GM12864 (cell line): ENCODE data around the gene IRF2.

Experiments used
- DNase-seq: peaks from one replicate; pipeline ENCODE4 v3.0.0-alpha.2; 2011; ENCODE audit warnings: low read depth
- H3K4me3 ChIP-seq: 2 replicates; pipeline ENCODE4 v1.5.1; 2011; ENCODE audit warnings: mild to moderate bottlenecking, low read depth, low read length, control low read depth
- CTCF ChIP-seq: IDR thresholded peaks from 2 replicates; pipeline ENCODE4 v1.5.1; 2011; ENCODE audit warnings: low read depth, mild to moderate bottlenecking, moderate library complexity, low read length, control low read depth, inconsistent platforms; ENCODE audit errors: missing control alignments

IRF2 gene

GRCh38 chr4:184506527-184507121 lies 32.3 kb upstream of the IRF2 start:
- DNase-seq = peak; percentile 87
- peak; percentile 68 for TF ChIP-seq CTCF
- no peak overlapping the region; the same call in 1 of the 2 replicates for H3K4me3 ChIP-seq

GRCh38 chr4:184504385-184504784 lies 30.0 kb upstream of the IRF2 start:
- no peak overlapping the region for H3K4me3 ChIP-seq
- DNase-seq = no peak
- no peak for TF ChIP-seq CTCF

- no peak overlapping the region for H3K4me3 ChIP-seq
- TF ChIP-seq CTCF = no peak
- DNase-seq = no peak
Observed at GRCh38 chr4:184503869-184504300, 29.5 kb upstream of the IRF2 start.

- no peak for DNase-seq
- TF ChIP-seq CTCF = no peak
- no peak overlapping the region for H3K4me3 ChIP-seq
Observed at GRCh38 chr4:184500748-184501589, 26.6 kb upstream of the IRF2 start.

- no peak for DNase-seq
- TF ChIP-seq CTCF = no peak
- no peak overlapping the region for H3K4me3 ChIP-seq
Observed at GRCh38 chr4:184499996-184500395, 25.6 kb upstream of the IRF2 start.

- H3K4me3 ChIP-seq = no peak overlapping the region
- TF ChIP-seq CTCF = no peak
- no peak for DNase-seq
Observed at GRCh38 chr4:184498598-184498997, 24.2 kb upstream of the IRF2 start.

- no peak for DNase-seq
- no peak overlapping the region for H3K4me3 ChIP-seq
- no peak for TF ChIP-seq CTCF
Observed at GRCh38 chr4:184489771-184490170, 15.4 kb upstream of the IRF2 start.
